ENCODE data around the gene PALM. TPM values are rescaled to one million over a fixed set of nuclear protein-coding genes. Genes with fewer than 3 reads are reported as not detected.
A peak's percentile ranks its signal among the peaks of the same experiment; 100 is the strongest.

The PALM gene
- total RNA-seq, 4 donors from 2014 or later: 19.4 to 45.4 (median 24.2) TPM

DNA sequence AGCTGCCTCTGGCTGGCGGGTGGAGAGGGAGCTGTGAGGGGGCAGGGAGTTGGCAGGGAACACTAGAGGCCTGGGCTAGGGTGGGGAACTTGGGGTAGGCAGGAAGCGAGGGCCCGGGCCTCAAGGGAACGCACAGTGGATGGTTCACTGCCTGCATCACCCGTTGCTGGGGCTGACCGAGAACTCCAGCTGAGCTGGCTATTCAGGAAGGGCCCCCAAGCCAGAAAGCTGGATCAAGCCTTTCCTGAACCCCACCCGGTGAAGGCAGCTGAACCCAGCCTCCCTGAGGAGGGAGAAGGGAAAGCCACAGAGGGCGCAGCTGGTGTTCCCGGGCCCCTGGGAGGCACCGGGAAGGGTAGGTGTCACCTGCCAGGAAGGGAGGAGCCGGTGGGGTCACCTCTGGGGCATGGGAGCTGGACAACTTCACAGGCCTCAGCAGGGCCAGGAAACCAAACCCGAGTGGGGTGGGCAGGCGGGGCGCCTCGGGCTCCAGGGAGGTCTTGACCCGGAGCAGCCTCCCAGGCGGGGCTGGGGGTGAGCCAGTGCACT, 13.9 kb downstream of the PALM start:
- H3K27ac ChIP-seq: no peak overlapping the region
- no peak for DNase-seq (ENCODE audit: low spot score in 2 of 2)
- WGBS: 33% methylated on average over 4 of the region's 17 CpGs
- no peak for TF ChIP-seq POLR2A (IDR thresholded peaks at IDR 0.05)
- no peak for TF ChIP-seq POLR2AphosphoS5 (IDR thresholded peaks at IDR 0.05)
- TF ChIP-seq, protein P1, sequence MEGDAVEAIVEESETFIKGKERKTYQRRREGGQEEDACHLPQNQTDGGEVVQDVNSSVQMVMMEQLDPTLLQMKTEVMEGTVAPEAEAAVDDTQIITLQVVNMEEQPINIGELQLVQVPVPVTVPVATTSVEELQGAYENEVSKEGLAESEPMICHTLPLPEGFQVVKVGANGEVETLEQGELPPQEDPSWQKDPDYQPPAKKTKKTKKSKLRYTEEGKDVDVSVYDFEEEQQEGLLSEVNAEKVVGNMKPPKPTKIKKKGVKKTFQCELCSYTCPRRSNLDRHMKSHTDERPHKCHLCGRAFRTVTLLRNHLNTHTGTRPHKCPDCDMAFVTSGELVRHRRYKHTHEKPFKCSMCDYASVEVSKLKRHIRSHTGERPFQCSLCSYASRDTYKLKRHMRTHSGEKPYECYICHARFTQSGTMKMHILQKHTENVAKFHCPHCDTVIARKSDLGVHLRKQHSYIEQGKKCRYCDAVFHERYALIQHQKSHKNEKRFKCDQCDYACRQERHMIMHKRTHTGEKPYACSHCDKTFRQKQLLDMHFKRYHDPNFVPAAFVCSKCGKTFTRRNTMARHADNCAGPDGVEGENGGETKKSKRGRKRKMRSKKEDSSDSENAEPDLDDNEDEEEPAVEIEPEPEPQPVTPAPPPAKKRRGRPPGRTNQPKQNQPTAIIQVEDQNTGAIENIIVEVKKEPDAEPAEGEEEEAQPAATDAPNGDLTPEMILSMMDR (IDR thresholded peaks at IDR 0.05): no peak
- TF ChIP-seq EP300 (IDR thresholded peaks at IDR 0.05): no peak
- H3K36me3 ChIP-seq: peaks cover 4% of the 10 kb centered on the region
- peaks cover 5% of the 10 kb centered on the region for H3K27me3 ChIP-seq
- peaks cover 29% of the 10 kb centered on the region for H3K4me1 ChIP-seq
- H3K9me3 ChIP-seq: no peaks in the 10 kb centered on the region
- no peak overlapping the region for H3K4me3 ChIP-seq

DNA sequence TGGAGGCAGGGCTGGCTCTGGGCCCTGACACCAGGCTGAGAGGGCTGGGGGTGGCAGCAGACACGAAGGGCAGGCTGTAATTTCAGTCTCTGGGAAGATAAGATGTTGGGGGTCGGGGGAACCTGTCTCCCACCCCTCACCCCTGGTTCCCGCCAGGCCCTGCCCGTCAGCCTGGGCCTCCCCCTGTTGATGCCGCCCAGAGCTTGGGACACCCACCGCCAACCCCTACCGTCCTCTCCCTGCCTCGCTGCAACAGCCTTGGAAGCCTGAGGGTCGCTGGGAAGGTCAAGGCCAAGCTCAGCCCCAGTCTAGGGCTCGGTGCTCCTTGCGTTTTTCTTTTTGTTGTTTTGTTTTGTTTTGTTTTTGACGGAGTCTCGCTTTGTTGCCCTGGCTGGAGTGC, 14.5 kb downstream of the PALM start:
- 88% methylated on average over 12 of the region's 13 CpGs for WGBS
- Histone ChIP-seq H3K9me3 (no peaks in the 10 kb centered on the region), H3K27ac (no peak overlapping the region), H3K4me1 (peaks cover 28% of the 10 kb centered on the region), H3K4me3 (no peak overlapping the region), H3K36me3 (peaks cover 9% of the 10 kb centered on the region), H3K27me3 (peaks cover 5% of the 10 kb centered on the region)
- TF ChIP-seq POLR2A (IDR thresholded peaks at IDR 0.05) (no peak), EP300 (IDR thresholded peaks at IDR 0.05) (no peak), POLR2AphosphoS5 (IDR thresholded peaks at IDR 0.05) (no peak)
- TF ChIP-seq, protein P1 (IDR thresholded peaks at IDR 0.05): no peak
- no peak for DNase-seq (ENCODE audit: low spot score in 2 of 2)

DNA sequence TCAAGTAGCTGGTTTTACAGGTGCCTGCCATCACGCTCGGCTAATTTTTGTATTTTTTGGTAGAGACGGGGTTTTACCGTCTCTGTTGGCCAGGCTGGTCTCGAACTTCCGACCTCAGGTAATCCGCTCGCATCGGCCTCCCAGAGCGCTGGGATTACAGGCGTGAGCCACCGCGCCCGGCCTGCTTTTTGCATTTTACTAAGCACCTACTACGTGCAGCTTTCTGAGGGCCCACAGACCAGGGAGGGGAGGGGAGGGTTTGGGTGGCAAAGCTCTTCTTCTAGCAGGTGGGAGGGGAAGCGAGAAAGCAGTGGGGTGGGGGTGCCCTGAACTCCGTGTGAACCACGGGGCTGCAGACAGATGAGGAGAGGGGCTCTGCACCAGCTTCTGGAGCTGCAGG, 15.0 kb downstream of the PALM start:
- 93% methylated on average over 16 of the region's 18 CpGs for WGBS
- Histone ChIP-seq H3K4me1 (peaks cover 23% of the 10 kb centered on the region), H3K9me3 (no peaks in the 10 kb centered on the region), H3K27ac (no peak overlapping the region), H3K36me3 (peaks cover 9% of the 10 kb centered on the region), H3K4me3 (no peak overlapping the region), H3K27me3 (peaks cover 5% of the 10 kb centered on the region)
- DNase-seq (ENCODE audit: low spot score in 2 of 2): no peak
- TF ChIP-seq, protein P1 (IDR thresholded peaks at IDR 0.05): no peak
- TF ChIP-seq EP300 (IDR thresholded peaks at IDR 0.05) (no peak), POLR2A (IDR thresholded peaks at IDR 0.05) (no peak), POLR2AphosphoS5 (IDR thresholded peaks at IDR 0.05) (no peak)

DNA sequence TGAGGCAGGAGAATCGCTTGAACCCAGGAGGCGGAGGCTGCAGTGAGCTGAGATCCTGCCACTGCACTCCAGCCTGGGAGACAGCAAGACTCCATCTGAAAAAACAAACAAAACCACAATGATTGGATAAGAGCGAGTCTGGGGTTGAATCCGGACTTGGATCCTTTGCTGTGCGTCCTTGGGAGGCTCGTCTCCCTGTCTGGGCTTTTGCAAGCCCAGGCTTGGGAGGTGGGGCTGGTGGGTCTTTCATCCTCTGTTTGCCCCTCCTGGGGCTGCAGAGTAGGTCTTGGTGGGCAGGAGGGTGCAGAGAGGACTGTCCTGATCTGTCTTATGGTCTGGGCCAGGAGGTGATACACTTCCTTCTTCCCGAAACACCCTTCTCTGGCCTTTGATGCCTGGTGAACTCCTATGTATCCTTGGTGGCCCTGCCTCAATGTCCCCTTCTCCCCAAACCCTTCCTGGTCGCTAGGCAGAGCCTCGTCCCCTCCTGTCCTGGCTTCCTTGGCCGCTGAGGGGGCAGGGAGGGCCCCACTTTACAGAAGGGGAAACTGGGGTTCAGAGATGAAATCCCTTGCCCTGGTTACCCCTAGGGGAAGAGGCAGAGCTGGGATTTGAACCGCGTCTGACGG, 16.8 kb downstream of the PALM start:
- H3K4me1 ChIP-seq: peaks cover 10% of the 10 kb centered on the region
- H3K27me3 ChIP-seq: no peaks in the 10 kb centered on the region
- no peak for DNase-seq (ENCODE audit: low spot score in 2 of 2)
- no peak overlapping the region for H3K27ac ChIP-seq
- TF ChIP-seq POLR2A (IDR thresholded peaks at IDR 0.05) (no peak), POLR2AphosphoS5 (IDR thresholded peaks at IDR 0.05) (no peak), EP300 (IDR thresholded peaks at IDR 0.05) (no peak)
- TF ChIP-seq, protein P1 (IDR thresholded peaks at IDR 0.05): no peak
- H3K9me3 ChIP-seq: no peaks in the 10 kb centered on the region
- peaks cover 9% of the 10 kb centered on the region for H3K36me3 ChIP-seq
- 87% methylated on average over 8 of the region's 13 CpGs for WGBS
- H3K4me3 ChIP-seq: no peak overlapping the region

DNA sequence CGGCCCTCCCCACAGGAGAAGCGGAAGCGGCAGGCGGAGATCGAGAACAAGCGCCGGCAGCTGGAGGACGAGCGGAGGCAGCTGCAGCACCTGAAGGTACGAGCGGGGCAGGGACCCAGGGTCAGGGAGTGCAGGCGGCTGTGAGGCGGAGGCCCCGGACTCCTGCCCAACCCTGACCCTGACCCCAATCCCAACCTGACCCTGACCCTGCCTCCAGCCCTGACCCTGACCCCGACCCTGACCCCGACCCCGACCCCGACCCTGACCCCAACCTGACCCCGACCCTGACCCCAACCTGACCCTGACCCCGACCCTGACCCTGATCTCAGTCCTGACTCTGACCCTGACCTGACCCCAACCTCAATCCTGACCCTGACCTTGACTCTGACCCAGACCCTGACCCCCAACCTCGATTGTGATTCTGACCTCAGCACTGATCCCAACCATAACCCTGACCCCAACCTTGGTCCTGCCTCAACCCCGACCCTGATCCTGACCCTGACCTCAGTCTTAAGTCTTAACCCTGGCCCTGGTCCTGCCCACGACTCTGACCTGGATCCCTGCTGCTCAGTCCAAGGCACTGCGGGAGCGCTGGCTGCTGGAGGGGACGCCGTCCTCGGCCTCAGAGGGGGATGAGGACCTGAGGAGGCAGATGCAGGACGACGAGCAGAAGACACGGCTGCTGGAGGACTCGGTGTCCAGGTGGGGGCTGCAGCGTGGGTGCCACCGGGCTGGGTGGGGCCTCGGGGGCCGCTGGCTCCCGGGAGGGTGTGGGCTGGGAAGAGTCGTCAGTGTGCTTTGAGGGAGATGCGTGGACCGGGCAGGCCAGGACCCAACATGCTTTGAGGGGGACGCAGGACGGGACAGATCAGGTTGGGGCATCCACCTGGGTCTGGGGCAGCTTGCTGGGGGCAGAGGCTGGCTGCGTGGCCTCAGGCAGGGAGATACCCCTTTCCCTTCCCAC, 18.5 kb downstream of the PALM start:
- peaks cover 25% of the 10 kb centered on the region for H3K36me3 ChIP-seq
- no peaks in the 10 kb centered on the region for H3K27me3 ChIP-seq
- peaks cover 9% of the 10 kb centered on the region for H3K4me1 ChIP-seq
- WGBS: 83% methylated on average over 35 of the region's 43 CpGs
- H3K9me3 ChIP-seq: no peaks in the 10 kb centered on the region
- TF ChIP-seq EP300 (IDR thresholded peaks at IDR 0.05): no peak
- TF ChIP-seq POLR2AphosphoS5 (IDR thresholded peaks at IDR 0.05): no peak
- TF ChIP-seq POLR2A (IDR thresholded peaks at IDR 0.05): no peak
- TF ChIP-seq, protein P1 (IDR thresholded peaks at IDR 0.05): no peak
- no peak for DNase-seq (ENCODE audit: low spot score in 2 of 2)
- no peak overlapping the region for H3K4me3 ChIP-seq
- peak overlapping the region; percentile 69 for H3K27ac ChIP-seq

Measured in suprapubic skin (tissue), 4 donors.